ENCODE results near the gene HEATR9.

HEATR9 gene

DNA sequence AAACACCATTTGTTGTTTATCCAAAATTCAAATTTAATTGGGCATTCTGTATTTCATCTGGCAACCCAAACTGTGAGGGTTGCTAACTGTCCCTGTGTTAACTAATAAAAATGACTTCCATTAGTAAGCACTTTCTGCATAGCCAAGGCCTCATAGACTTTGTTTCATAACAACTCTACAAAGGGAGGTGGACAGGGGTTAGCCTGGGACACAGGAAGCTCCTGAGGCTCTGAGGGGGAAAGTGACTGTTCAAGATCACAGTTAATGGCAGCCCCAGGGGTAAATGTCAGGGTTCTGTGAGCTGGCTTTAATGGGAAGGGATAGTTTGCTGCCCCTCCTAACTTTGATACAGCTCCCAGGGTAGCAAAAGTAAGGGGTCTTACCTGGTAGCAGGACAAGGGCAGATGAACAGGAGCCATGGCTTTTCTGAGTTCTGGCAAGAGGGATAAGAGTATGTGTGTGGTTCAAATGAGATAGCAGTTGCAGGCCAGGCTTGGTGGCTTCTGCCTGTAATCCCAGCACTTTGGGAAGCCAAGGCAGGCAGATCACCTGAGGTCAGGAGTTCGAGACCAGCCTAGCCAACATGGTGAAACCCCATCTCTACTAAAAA is 2.2 kb downstream of the HEATR9 start:
- TF ChIP-seq ZFP30 (CRISPR knock-in tag; IDR thresholded peaks at IDR 0.05) (no peak), CSDC2 (CRISPR knock-in tag; IDR thresholded peaks at IDR 0.05) (no peak), ZFP3 (CRISPR knock-in tag; IDR thresholded peaks at IDR 0.05) (no peak), ESRRG (CRISPR knock-in tag; IDR thresholded peaks at IDR 0.05) (no peak), ZNF565 (CRISPR knock-in tag; conservative IDR thresholded peaks at IDR 0.05; ENCODE audit: low read depth) (no peak), TOX (CRISPR knock-in tag; IDR thresholded peaks at IDR 0.05; ENCODE audit: borderline replicate concordance) (no peak), SNAI2 (CRISPR knock-in tag; IDR thresholded peaks at IDR 0.05) (no peak), PATZ1 (CRISPR knock-in tag; IDR thresholded peaks at IDR 0.05; ENCODE audit: borderline replicate concordance) (no peak), TCF4 (CRISPR knock-in tag; IDR thresholded peaks at IDR 0.05; ENCODE audit: borderline replicate concordance) (no peak), OSR1 (CRISPR knock-in tag; IDR thresholded peaks at IDR 0.05) (no peak), TSHZ2 (CRISPR knock-in tag; IDR thresholded peaks at IDR 0.05) (no peak), ISL1 (CRISPR knock-in tag; IDR thresholded peaks at IDR 0.05) (no peak), ZNF8 (CRISPR knock-in tag; IDR thresholded peaks at IDR 0.05) (no peak), PPARA (CRISPR knock-in tag; IDR thresholded peaks at IDR 0.05; ENCODE audit: borderline replicate concordance) (no peak), CSRNP3 (CRISPR knock-in tag; IDR thresholded peaks at IDR 0.05) (no peak), ZC3H10 (CRISPR knock-in tag; IDR thresholded peaks at IDR 0.05) (no peak), BACH2 (CRISPR knock-in tag; IDR thresholded peaks at IDR 0.05; ENCODE audit: borderline replicate concordance) (no peak)
- TF ChIP-seq, protein P1, sequence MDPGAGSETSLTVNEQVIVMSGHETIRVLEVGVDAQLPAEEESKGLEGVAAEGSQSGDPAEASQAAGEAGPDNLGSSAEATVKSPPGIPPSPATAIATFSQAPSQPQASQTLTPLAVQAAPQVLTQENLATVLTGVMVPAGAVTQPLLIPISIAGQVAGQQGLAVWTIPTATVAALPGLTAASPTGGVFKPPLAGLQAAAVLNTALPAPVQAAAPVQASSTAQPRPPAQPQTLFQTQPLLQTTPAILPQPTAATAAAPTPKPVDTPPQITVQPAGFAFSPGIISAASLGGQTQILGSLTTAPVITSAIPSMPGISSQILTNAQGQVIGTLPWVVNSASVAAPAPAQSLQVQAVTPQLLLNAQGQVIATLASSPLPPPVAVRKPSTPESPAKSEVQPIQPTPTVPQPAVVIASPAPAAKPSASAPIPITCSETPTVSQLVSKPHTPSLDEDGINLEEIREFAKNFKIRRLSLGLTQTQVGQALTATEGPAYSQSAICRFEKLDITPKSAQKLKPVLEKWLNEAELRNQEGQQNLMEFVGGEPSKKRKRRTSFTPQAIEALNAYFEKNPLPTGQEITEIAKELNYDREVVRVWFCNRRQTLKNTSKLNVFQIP (CRISPR knock-in tag; IDR thresholded peaks at IDR 0.05; ENCODE audit: borderline replicate concordance, low read depth): no peak
- peak; percentile 60 for ATAC-seq

GRCh38 chr17:35865412-35866340 is 3.0 kb downstream of the HEATR9 start:
- ATAC-seq: peak; percentile 59
- TF ChIP-seq ZFP3 (CRISPR knock-in tag; IDR thresholded peaks at IDR 0.05) (no peak), CSRNP3 (CRISPR knock-in tag; IDR thresholded peaks at IDR 0.05) (no peak), BACH2 (CRISPR knock-in tag; IDR thresholded peaks at IDR 0.05; ENCODE audit: borderline replicate concordance) (no peak), ZNF8 (CRISPR knock-in tag; IDR thresholded peaks at IDR 0.05) (no peak), ZFP30 (CRISPR knock-in tag; IDR thresholded peaks at IDR 0.05) (no peak), PPARA (CRISPR knock-in tag; IDR thresholded peaks at IDR 0.05; ENCODE audit: borderline replicate concordance) (no peak), PATZ1 (CRISPR knock-in tag; IDR thresholded peaks at IDR 0.05; ENCODE audit: borderline replicate concordance) (no peak), OSR1 (CRISPR knock-in tag; IDR thresholded peaks at IDR 0.05) (no peak), ISL1 (CRISPR knock-in tag; IDR thresholded peaks at IDR 0.05) (no peak), TOX (CRISPR knock-in tag; IDR thresholded peaks at IDR 0.05; ENCODE audit: borderline replicate concordance) (no peak), GLIS3 (CRISPR knock-in tag; IDR thresholded peaks at IDR 0.05) (no peak)
- TF ChIP-seq, protein P1 (CRISPR knock-in tag; IDR thresholded peaks at IDR 0.05; ENCODE audit: borderline replicate concordance, low read depth): no peak
